ENCODE measurements around the gene B3GALT5.

The B3GALT5 gene

DNA sequence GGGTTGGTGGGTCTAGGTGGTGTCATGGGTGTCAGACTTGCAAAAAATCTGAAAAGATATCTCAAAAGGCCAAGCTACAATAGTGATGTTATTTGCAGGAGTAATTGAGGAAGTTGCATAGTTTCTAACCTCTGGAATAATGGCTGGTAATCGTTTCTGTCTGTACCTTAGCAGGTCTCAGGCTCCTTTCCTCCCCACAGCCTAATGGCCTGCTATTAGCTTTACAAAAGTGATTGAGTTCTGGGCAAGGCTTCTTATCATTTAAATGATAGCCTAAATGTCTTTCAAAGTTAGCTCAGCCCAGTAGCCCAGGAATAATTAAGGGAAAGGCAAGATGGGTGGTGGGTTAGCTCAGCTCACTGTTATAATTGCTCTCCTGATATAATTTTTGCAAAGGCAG lies 94.6 kb downstream of the B3GALT5 start:
- no peak for DNase-seq

DNA sequence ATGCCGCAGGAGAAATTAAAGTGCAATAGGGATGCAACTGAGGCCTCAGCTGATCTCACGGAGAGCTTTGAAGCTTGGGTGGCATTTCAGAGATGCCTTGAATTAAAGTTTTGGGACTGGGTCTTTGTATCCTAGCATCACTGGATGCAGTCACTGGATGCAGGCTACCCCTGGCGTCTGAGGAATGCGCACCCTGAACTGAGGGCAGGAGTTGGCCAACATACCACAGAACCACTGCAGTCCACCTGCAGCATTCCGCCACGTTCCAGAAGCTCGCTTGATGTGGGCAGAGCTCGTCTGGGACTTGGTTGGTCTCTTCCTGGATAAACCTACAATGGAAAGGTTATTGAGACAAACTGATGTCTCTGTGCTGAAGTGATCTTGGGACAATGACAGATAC lies 98.1 kb downstream of the B3GALT5 start:
- no peak for DNase-seq

DNA sequence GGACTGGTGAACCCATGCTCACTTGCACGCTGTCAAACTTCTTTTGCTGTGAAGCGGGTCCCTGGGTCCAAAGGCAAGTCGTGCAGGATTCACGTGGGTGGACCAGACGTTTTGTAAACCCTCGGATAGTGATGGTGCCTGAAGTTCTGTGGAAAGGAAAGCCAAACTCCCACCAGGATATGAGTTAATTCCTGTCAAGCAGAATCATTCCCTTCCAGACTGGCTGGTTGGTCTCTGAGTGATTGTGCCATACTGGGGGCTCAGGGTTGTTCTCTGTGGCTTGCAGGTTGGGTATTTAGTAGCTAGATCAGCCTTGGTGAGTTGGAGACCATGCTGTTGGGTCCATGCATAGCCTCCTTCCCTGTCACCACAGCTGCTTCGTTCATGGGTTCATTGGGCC lies 99.5 kb downstream of the B3GALT5 start:
- DNase-seq = no peak

DNA sequence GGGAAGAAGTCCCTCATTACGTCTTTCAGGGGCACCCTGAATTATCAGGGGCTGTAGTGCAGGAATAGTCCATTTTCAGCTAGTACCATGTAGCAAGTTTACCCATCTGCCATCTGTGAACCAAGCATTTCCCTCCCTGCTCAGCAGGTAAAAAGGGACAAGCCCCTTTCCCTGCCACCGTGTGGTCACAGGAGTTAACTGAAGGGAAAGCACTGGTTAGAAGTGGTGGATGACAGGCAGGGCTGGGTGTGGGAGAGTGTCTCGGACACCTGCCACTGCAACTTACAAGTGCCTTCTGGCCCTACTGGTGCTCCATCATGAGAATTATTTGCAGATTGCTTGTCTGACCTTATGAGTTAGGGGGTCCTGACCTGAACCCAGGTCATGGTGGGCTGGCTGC lies 100.2 kb downstream of the B3GALT5 start:
- no peak for DNase-seq

DNA sequence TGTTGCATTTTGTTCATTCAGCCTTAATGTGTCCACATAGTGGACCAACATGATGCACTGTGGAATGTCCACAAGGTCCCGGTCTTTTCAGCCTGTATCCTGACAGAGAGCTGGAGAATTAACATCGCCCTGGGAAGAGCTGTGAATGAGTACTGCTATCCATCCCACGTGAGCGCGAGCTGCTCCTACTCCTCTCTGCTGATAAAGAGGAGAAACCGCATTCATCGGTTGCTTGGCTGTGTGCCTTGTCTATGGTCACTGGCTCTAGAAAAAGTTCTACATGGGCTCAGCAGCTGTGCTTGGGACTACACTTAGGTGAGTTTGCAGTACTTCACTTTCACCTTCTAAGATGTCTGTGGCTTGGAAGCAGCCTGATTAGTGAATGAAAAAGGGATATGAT lies 101.2 kb downstream of the B3GALT5 start:
- DNase-seq = no peak

DNA sequence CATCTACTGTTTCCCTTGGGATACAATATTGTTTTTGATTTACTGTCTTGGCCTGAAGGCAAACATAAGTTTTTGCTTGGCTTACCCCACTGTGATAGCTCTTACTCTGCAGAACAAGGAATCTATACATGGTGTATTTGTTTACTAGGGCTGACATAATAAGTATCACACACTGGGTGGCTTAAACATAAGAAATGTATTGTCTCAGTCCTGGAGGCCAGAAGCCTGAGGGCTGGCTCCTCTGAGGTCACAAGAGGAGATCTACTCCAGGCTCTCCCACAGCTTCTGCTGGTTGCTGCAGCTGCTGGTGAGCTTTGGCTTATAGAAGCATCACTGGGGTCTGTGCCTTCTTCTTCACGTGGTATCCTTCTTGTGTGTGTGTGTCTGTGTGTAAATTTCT lies 101.6 kb downstream of the B3GALT5 start:
- DNase-seq = no peak

DNA sequence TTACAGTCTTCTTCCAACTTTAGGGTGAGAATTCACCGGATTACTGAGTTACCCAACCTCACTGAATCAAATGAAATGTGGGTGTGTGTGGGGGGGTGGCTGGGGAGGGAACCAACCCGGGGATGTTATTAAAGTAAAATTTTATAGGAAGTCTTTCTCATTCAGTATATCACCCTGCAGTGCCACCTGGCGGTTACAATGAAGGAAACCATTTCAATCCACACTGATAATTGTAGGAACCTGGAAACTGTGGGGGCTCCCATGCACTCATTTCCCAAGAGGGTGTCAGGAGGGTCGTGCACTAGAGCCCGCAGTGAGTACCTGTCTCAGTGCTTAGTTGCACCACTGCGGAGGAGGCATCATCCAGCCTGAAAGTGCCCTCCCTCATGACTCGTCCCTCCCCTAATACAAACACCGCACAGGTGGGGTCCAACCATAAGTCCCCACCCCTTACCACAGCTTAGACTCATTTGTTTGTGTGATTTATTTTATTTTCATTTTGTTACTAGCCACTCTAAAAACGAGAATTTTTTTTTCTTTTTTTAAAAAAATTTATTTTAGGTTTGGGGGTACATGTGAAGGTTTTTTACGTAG lies 103.2 kb downstream of the B3GALT5 start:
- peak; percentile 5 to 25 for DNase-seq

DNA sequence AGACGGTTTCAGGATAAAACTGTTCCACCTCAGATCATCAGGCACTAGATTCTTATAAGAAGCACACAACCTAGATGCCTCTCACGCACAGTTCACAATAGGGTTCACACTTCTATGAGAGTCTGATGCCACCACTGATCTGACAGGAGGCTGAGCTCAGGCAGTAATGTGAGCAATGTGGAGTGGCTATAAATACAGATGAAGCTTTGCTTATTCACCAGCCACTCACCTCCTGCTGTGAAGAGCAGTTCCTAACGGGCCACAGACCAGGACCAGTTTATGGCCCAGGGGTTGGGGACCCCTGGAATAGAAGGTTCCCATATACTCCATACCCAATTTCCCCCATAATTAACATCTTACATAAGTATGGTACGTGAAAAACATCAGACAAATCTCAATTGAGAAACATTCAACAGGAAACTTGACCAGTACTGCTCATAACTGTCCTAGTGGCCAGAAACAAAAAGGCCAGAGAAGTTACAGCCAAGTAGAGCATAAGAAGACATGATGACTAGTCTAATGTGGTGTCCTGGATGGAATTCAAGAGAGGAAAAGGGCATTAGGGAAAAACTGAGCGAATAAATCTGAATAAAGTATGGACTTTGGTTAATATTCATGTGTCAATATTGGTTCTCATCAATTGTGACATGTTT lies 107.5 kb downstream of the B3GALT5 start:
- DNase-seq = no peak

DNA sequence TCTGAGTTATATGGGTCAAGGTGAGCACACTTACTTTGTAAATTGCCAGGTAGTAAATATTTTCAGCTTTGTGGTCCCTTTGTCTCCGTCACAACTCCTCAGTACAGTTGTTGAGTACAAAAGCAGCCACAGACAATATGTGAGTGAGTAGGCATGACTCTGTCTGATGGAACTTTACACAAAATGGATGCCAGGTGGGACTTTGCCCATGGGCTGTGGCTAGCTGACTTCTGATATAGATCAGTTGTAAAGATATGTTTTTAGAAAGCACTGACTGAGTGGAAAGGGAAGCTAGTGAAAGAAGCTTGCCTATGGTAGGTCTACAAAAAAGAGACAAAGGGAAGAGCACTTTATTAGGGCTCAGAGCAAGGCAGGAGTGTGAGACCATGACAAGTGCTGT lies 109.1 kb downstream of the B3GALT5 start:
- no peak for DNase-seq

Measured in AML-193 (cell line).